ENCODE results near the gene EVA1C.
"Not testable (repeated sequence)": the region's sequence is repeated elsewhere in the genome, so short reads cannot be mapped to it uniquely, and the experiment has no call there.

Gene EVA1C

GRCh38 chr21:32531561-32531960, 119.1 kb downstream of the EVA1C start:
- DNase-seq (ENCODE audit: low read depth), result not testable (repeated sequence)

GRCh38 chr21:32532636-32533035, 120.1 kb downstream of the EVA1C start:
- no peak for DNase-seq (ENCODE audit: low read depth)

- no peak for DNase-seq (ENCODE audit: low read depth)
Measured at GRCh38 chr21:32533053-32533452, 120.5 kb downstream of the EVA1C start.

- no peak for DNase-seq (ENCODE audit: low read depth)
Measured at GRCh38 chr21:32533611-32534010, 121.1 kb downstream of the EVA1C start.

- no peak for DNase-seq (ENCODE audit: low read depth)
Measured at GRCh38 chr21:32534113-32534512, 121.6 kb downstream of the EVA1C start.

GRCh38 chr21:32535612-32536011, 123.1 kb downstream of the EVA1C start:
- no peak for DNase-seq (ENCODE audit: low read depth)

- no peak for DNase-seq (ENCODE audit: low read depth)
Measured at GRCh38 chr21:32537569-32537881, 125.0 kb downstream of the EVA1C start.

- DNase-seq (ENCODE audit: low read depth), result no peak
Measured at GRCh38 chr21:32538147-32538792, 125.8 kb downstream of the EVA1C start.

GRCh38 chr21:32539378-32539777, 126.9 kb downstream of the EVA1C start:
- DNase-seq (ENCODE audit: low read depth), result no peak

- DNase-seq (ENCODE audit: low read depth), result not testable (repeated sequence)
Measured at GRCh38 chr21:32543056-32543455, 130.6 kb downstream of the EVA1C start.

- DNase-seq (ENCODE audit: low read depth), result no peak
Measured at GRCh38 chr21:32543975-32544374, 131.5 kb downstream of the EVA1C start.

- no peak for DNase-seq (ENCODE audit: low read depth)
Measured at GRCh38 chr21:32544697-32545096, 132.2 kb downstream of the EVA1C start.

- no peak for DNase-seq (ENCODE audit: low read depth)
Measured at GRCh38 chr21:32545948-32546441, 133.5 kb downstream of the EVA1C start.

GRCh38 chr21:32547018-32547417, 134.5 kb downstream of the EVA1C start:
- DNase-seq (ENCODE audit: low read depth), result no peak

- no peak for DNase-seq (ENCODE audit: low read depth)
Measured at GRCh38 chr21:32548978-32549377, 136.5 kb downstream of the EVA1C start.

GRCh38 chr21:32549440-32549839, 136.9 kb downstream of the EVA1C start:
- no peak for DNase-seq (ENCODE audit: low read depth)

- no peak for DNase-seq (ENCODE audit: low read depth)
Measured at GRCh38 chr21:32549886-32550285, 137.4 kb downstream of the EVA1C start.

- no peak for DNase-seq (ENCODE audit: low read depth)
Measured at GRCh38 chr21:32554832-32555638, 142.5 kb downstream of the EVA1C start.

- DNase-seq (ENCODE audit: low read depth), result no peak
Measured at GRCh38 chr21:32558106-32558505, 145.6 kb downstream of the EVA1C start.

- no peak for DNase-seq (ENCODE audit: low read depth)
Measured at GRCh38 chr21:32559006-32559610, 146.6 kb downstream of the EVA1C start.

- no peak for DNase-seq (ENCODE audit: low read depth)
Measured at GRCh38 chr21:32560896-32561295, 148.4 kb downstream of the EVA1C start.

- not testable (repeated sequence) for DNase-seq (ENCODE audit: low read depth)
Measured at GRCh38 chr21:32561476-32561875, 149.0 kb downstream of the EVA1C start.

GRCh38 chr21:32562426-32562825, 149.9 kb downstream of the EVA1C start:
- no peak for DNase-seq (ENCODE audit: low read depth)

Data from stimulated activated CD4-positive, alpha-beta T cell treated with anti-CD3 and anti-CD28 coated beads, Interleukin-2, amount 100 ng/mL, for 4 hours (primary cell).